ENCODE results near the gene UBE3D. TPM values are rescaled to one million over a fixed set of nuclear protein-coding genes. Genes with fewer than 3 reads are reported as not detected.

UBE3D gene
- total RNA-seq, 1 experiment from 2014 or later, result 5.5 TPM

GRCh38 chr6:82976179-82976578 is 89.5 kb downstream of the UBE3D start:
- BruUV-seq (replicated peaks), result no TSS peak
- POLR2A ChIA-PET (ENCODE audit: unreplicated experiment), result no interaction called here

GRCh38 chr6:82971877-82972460 is 93.7 kb downstream of the UBE3D start:
- no peaks in the 10 kb centered on the region for H3F3A ChIP-seq (ENCODE audit: insufficient read depth, low read depth)
- H3K9me2 ChIP-seq (ENCODE audit: insufficient read depth), result no peaks in the 10 kb centered on the region
- ChIA-PET POLR2A (ENCODE audit: unreplicated experiment) (no interaction called here), CTCF (no interaction called here)
- no peaks in the 10 kb centered on the region for H3K27me3 ChIP-seq (ENCODE audit: insufficient read depth, low read depth)
- H3K9me3 ChIP-seq (ENCODE audit: insufficient read depth, low read depth), result no peaks in the 10 kb centered on the region
- no peak overlapping the region for H3K4me2 ChIP-seq
- no peak overlapping the region for H3K4me3 ChIP-seq
- intact Hi-C loops (cut with micrococcal nuclease; ENCODE audit: unreplicated experiment), result no loop called here
- TF ChIP-seq EZH2 (IDR thresholded peaks at IDR 0.05; ENCODE audit: low read depth), result no peak
- TF ChIP-seq CTCF (conservative IDR thresholded peaks at IDR 0.05), result no peak
- DNase-seq, result no peak
- H4K20me1 ChIP-seq (ENCODE audit: insufficient read depth), result no peaks in the 10 kb centered on the region
- no peak overlapping the region for H2AFZ ChIP-seq
- no TSS peak for BruUV-seq (replicated peaks)
- no peak overlapping the region for H3K27ac ChIP-seq
- H3K4me1 ChIP-seq (replicated peaks; ENCODE audit: insufficient read depth), result no peaks in the 10 kb centered on the region
- no peaks in the 10 kb centered on the region for H3K36me3 ChIP-seq (ENCODE audit: low read depth)
- H3K79me2 ChIP-seq (ENCODE audit: low read depth), result no peaks in the 10 kb centered on the region

More at GRCh38 chr6:82976179-82976578, 89.5 kb downstream of the UBE3D start:
- H3K4me2 ChIP-seq, result no peak overlapping the region
- H3K27me3 ChIP-seq (ENCODE audit: insufficient read depth, low read depth), result no peaks in the 10 kb centered on the region
- CTCF ChIA-PET, result no interaction called here
- intact Hi-C loops (cut with micrococcal nuclease; ENCODE audit: unreplicated experiment), result no loop called here
- no peak overlapping the region for H3K27ac ChIP-seq
- no peak overlapping the region for H3K4me3 ChIP-seq
- H3F3A ChIP-seq (ENCODE audit: insufficient read depth, low read depth), result no peaks in the 10 kb centered on the region
- H4K20me1 ChIP-seq (ENCODE audit: insufficient read depth), result no peaks in the 10 kb centered on the region
- no peaks in the 10 kb centered on the region for H3K36me3 ChIP-seq (ENCODE audit: low read depth)
- DNase-seq, result no peak
- H3K9me2 ChIP-seq (ENCODE audit: insufficient read depth), result no peaks in the 10 kb centered on the region
- no peak for TF ChIP-seq CTCF (conservative IDR thresholded peaks at IDR 0.05)
- TF ChIP-seq EZH2 (IDR thresholded peaks at IDR 0.05; ENCODE audit: low read depth), result no peak
- no peaks in the 10 kb centered on the region for H3K79me2 ChIP-seq (ENCODE audit: low read depth)
- H2AFZ ChIP-seq, result no peak overlapping the region
- H3K9me3 ChIP-seq (ENCODE audit: insufficient read depth, low read depth), result no peaks in the 10 kb centered on the region
- no peaks in the 10 kb centered on the region for H3K4me1 ChIP-seq (replicated peaks; ENCODE audit: insufficient read depth)

GRCh38 chr6:82970839-82971238 is 94.8 kb downstream of the UBE3D start:
- Histone ChIP-seq H3K79me2 (ENCODE audit: low read depth) (no peaks in the 10 kb centered on the region), H3F3A (ENCODE audit: insufficient read depth, low read depth) (no peaks in the 10 kb centered on the region), H3K9me3 (ENCODE audit: insufficient read depth, low read depth) (no peaks in the 10 kb centered on the region), H2AFZ (no peak overlapping the region), H3K9me2 (ENCODE audit: insufficient read depth) (no peaks in the 10 kb centered on the region), H4K20me1 (ENCODE audit: insufficient read depth) (no peaks in the 10 kb centered on the region), H3K4me3 (no peak overlapping the region), H3K4me1 (replicated peaks; ENCODE audit: insufficient read depth) (no peaks in the 10 kb centered on the region), H3K27me3 (ENCODE audit: insufficient read depth, low read depth) (no peaks in the 10 kb centered on the region), H3K36me3 (ENCODE audit: low read depth) (no peaks in the 10 kb centered on the region), H3K27ac (no peak overlapping the region), H3K4me2 (no peak overlapping the region)
- no peak for DNase-seq
- ChIA-PET CTCF (no interaction called here), POLR2A (ENCODE audit: unreplicated experiment) (no interaction called here)
- intact Hi-C loops (cut with micrococcal nuclease; ENCODE audit: unreplicated experiment), result no loop called here
- TF ChIP-seq EZH2 (IDR thresholded peaks at IDR 0.05; ENCODE audit: low read depth) (no peak), CTCF (conservative IDR thresholded peaks at IDR 0.05) (no peak)
- no TSS peak for BruUV-seq (replicated peaks)
